Activated CD4-positive, alpha-beta T cell treated with anti-CD3 and anti-CD28 coated beads, Interleukin-2, amount 10 ng/mL, durations not matched to agents 7 days and 5 days (primary cell): ENCODE measurements around the gene SZRD1. TPM values are rescaled to one million over a fixed set of nuclear protein-coding genes. Genes with fewer than 3 reads are reported as not detected.

Source experiments
- CTCF ChIA-PET: fragments of 350-600 bp; sonication (Branson Sonifier 250); formaldehyde crosslinking; loops from one replicate; lab custom pipeline; 2021; ENCODE audit warnings: antibody characterized with exemption; lab: Charles Lee
- POLR2A ChIA-PET: fragments of 350-600 bp; sonication (Branson Sonifier 250); formaldehyde crosslinking; loops from one replicate; lab custom pipeline; 2021; ENCODE audit warnings: antibody characterized with exemption; lab: Charles Lee
- DNase-seq: peaks from one replicate; pipeline ENCODE4 v3.0.0-alpha.2; 2020
- H3K27ac Mint-ChIP-seq: one replicate; pipeline ENCODE4 v1.8.0; 2021; ENCODE audit warnings: mild to moderate bottlenecking, moderate library complexity, mixed read lengths
- H3K27me3 Mint-ChIP-seq: one replicate; pipeline ENCODE4 v1.8.0; 2021; ENCODE audit warnings: mixed read lengths
- H3K36me3 Mint-ChIP-seq: one replicate; pipeline ENCODE4 v1.8.0; 2021; ENCODE audit warnings: low read depth, mixed read lengths
- H3K4me1 Mint-ChIP-seq: one replicate; pipeline ENCODE4 v1.8.0; 2021; ENCODE audit warnings: mixed read lengths
- H3K4me3 Mint-ChIP-seq: one replicate; pipeline ENCODE4 v1.8.0; 2021; ENCODE audit warnings: mild to moderate bottlenecking, moderate library complexity, mixed read lengths
- H3K9me3 Mint-ChIP-seq: one replicate; pipeline ENCODE4 v1.8.0; 2021; ENCODE audit warnings: mixed read lengths
- total RNA-seq, 2 experiments: library from RNA; stranded (reverse); gene quantifications; one replicate each; pipeline ENCODE4 v1.2.3, GENCODE V29; 2021

Gene SZRD1
- total RNA-seq, 2 experiments from 2014 or later, result 156 to 177 TPM

GRCh38 chr1:16436946-16437474, 70.0 kb downstream of the SZRD1 start, which contains the start of gene SPATA21:
Gene SPATA21, minus strand, starts transcription at chr1:16437424. Its CDS starts 6,053 bp downstream, at chr1:16431371.
- Mint-ChIP-seq H3K36me3 (peaks cover 8% of the 10 kb centered on the region), H3K27ac (no peak within 1 kb of the TSS), H3K27me3 (peaks cover 8% of the 10 kb centered on the region), H3K4me1 (peaks cover 17% of the 10 kb centered on the region), H3K4me3 (no peak within 1 kb of the TSS), H3K9me3 (no peaks in the 10 kb centered on the region)
- DNase-seq, result no peak
- ChIA-PET CTCF (no interaction called here), POLR2A (no interaction called here)

- no peak overlapping the region for H3K4me3 Mint-ChIP-seq
- no peaks in the 10 kb centered on the region for H3K27me3 Mint-ChIP-seq
- no peak overlapping the region for H3K27ac Mint-ChIP-seq
- no peak for DNase-seq
- CTCF ChIA-PET, result interaction anchor here (0.6 kb wide), 1 partner anchor 291 kb away, joined by 3 read pairs; no protein-coding TSS in a partner anchor
- POLR2A ChIA-PET, result no interaction called here
- peaks cover 17% of the 10 kb centered on the region for H3K36me3 Mint-ChIP-seq
- no peaks in the 10 kb centered on the region for H3K9me3 Mint-ChIP-seq
- H3K4me1 Mint-ChIP-seq, result peaks cover 32% of the 10 kb centered on the region
Measured at GRCh38 chr1:16438516-16438915, 71.5 kb downstream of the SZRD1 start.

- Mint-ChIP-seq H3K27me3 (no peaks in the 10 kb centered on the region), H3K27ac (no peak overlapping the region), H3K36me3 (peaks cover 20% of the 10 kb centered on the region), H3K4me1 (peaks cover 35% of the 10 kb centered on the region), H3K9me3 (no peaks in the 10 kb centered on the region), H3K4me3 (no peak overlapping the region)
- ChIA-PET POLR2A (no interaction called here), CTCF (interaction anchor here (0.6 to 3.1 kb wide), 2 partner anchors 18 to 292 kb away, joined by 3 to 20 read pairs; no protein-coding TSS in a partner anchor)
- DNase-seq, result no peak
Measured at GRCh38 chr1:16438924-16439323, 71.9 kb downstream of the SZRD1 start.

- ChIA-PET POLR2A (interaction anchor here (0.6 kb wide), 2 partner anchors 20 to 69 kb away, joined by 3 to 7 read pairs; no protein-coding TSS in a partner anchor), CTCF (interaction anchor here (1.0 to 3.1 kb wide), 15 partner anchors 10 to 76 kb away, joined by 3 to 20 read pairs (median 5); no protein-coding TSS in a partner anchor)
- H3K36me3 Mint-ChIP-seq, result peaks cover 32% of the 10 kb centered on the region
- peaks cover 41% of the 10 kb centered on the region for H3K4me1 Mint-ChIP-seq
- H3K9me3 Mint-ChIP-seq, result no peaks in the 10 kb centered on the region
- DNase-seq, result peak; percentile 17
- peak overlapping the region; percentile 94 for H3K4me3 Mint-ChIP-seq
- H3K27ac Mint-ChIP-seq, result peak overlapping the region; percentile 93
- H3K27me3 Mint-ChIP-seq, result no peaks in the 10 kb centered on the region
Measured at GRCh38 chr1:16440131-16440469, 73.1 kb downstream of the SZRD1 start.

- H3K27me3 Mint-ChIP-seq, result no peaks in the 10 kb centered on the region
- no peaks in the 10 kb centered on the region for H3K9me3 Mint-ChIP-seq
- peak; percentile 94 for DNase-seq
- H3K27ac Mint-ChIP-seq, result peak within 1 kb of the TSS; percentile 93
- peak within 1 kb of the TSS; percentile 94 for H3K4me3 Mint-ChIP-seq
- H3K36me3 Mint-ChIP-seq, result peaks cover 34% of the 10 kb centered on the region
- ChIA-PET CTCF (interaction anchor here (0.6 to 3.1 kb wide), 22 partner anchors 8 to 204 kb away, joined by 3 to 20 read pairs (median 4); partner anchors contain the start of genes CPLANE2 and SZRD1), POLR2A (interaction anchor here (0.6 to 1.2 kb wide), 4 partner anchors 20 to 77 kb away, joined by 3 to 7 read pairs (median 4); no protein-coding TSS in a partner anchor)
- peaks cover 41% of the 10 kb centered on the region for H3K4me1 Mint-ChIP-seq
Measured at GRCh38 chr1:16440470-16441281, 73.6 kb downstream of the SZRD1 start, which contains the start of gene NECAP2. Gene NECAP2, plus strand, starts transcription at chr1:16440724. Its CDS starts 38 bp downstream, at chr1:16440762.

- Mint-ChIP-seq H3K4me3 (peak overlapping the region; percentile 94), H3K27ac (peak overlapping the region; percentile 93), H3K36me3 (peaks cover 34% of the 10 kb centered on the region), H3K27me3 (no peaks in the 10 kb centered on the region), H3K9me3 (no peaks in the 10 kb centered on the region), H3K4me1 (peaks cover 41% of the 10 kb centered on the region)
- POLR2A ChIA-PET, result interaction anchor here (0.6 to 1.2 kb wide), 2 partner anchors 72 to 78 kb away, joined by 4 to 5 read pairs; no protein-coding TSS in a partner anchor
- CTCF ChIA-PET, result interaction anchor here (0.8 to 3.1 kb wide), 13 partner anchors 8 to 205 kb away, joined by 3 to 20 read pairs (median 7); partner anchors contain the start of gene CPLANE2
- DNase-seq, result no peak
Measured at GRCh38 chr1:16441282-16441665, 74.2 kb downstream of the SZRD1 start.

GRCh38 chr1:16442265-16442664, 75.2 kb downstream of the SZRD1 start:
- peak overlapping the region; percentile 93 for H3K27ac Mint-ChIP-seq
- H3K4me3 Mint-ChIP-seq, result peak overlapping the region; percentile 94
- peaks cover 41% of the 10 kb centered on the region for H3K4me1 Mint-ChIP-seq
- POLR2A ChIA-PET, result no interaction called here
- peaks cover 35% of the 10 kb centered on the region for H3K36me3 Mint-ChIP-seq
- DNase-seq, result no peak
- CTCF ChIA-PET, result interaction anchor here (3.1 kb wide), 1 partner anchor 14 kb away, joined by 20 read pairs; no protein-coding TSS in a partner anchor
- no peaks in the 10 kb centered on the region for H3K9me3 Mint-ChIP-seq
- H3K27me3 Mint-ChIP-seq, result no peaks in the 10 kb centered on the region

- peaks cover 41% of the 10 kb centered on the region for H3K36me3 Mint-ChIP-seq
- peak overlapping the region; percentile 94 for H3K4me3 Mint-ChIP-seq
- DNase-seq, result no peak
- peaks cover 43% of the 10 kb centered on the region for H3K4me1 Mint-ChIP-seq
- no peaks in the 10 kb centered on the region for H3K27me3 Mint-ChIP-seq
- peak overlapping the region; percentile 93 for H3K27ac Mint-ChIP-seq
- H3K9me3 Mint-ChIP-seq, result no peaks in the 10 kb centered on the region
- ChIA-PET CTCF (no interaction called here), POLR2A (no interaction called here)
Measured at GRCh38 chr1:16442941-16443340, 75.9 kb downstream of the SZRD1 start.

- Mint-ChIP-seq H3K36me3 (peaks cover 54% of the 10 kb centered on the region), H3K9me3 (no peaks in the 10 kb centered on the region), H3K4me3 (no peak overlapping the region), H3K4me1 (peaks cover 51% of the 10 kb centered on the region), H3K27ac (peak overlapping the region; percentile 16), H3K27me3 (no peaks in the 10 kb centered on the region)
- DNase-seq, result no peak
- POLR2A ChIA-PET, result no interaction called here
- CTCF ChIA-PET, result interaction anchor here (0.8 to 2.5 kb wide), 4 partner anchors 15 to 92 kb away, joined by 3 to 8 read pairs (median 3); partner anchors contain the start of gene FBXO42
Measured at GRCh38 chr1:16443975-16444770, 77.1 kb downstream of the SZRD1 start.

- Mint-ChIP-seq H3K4me1 (peaks cover 52% of the 10 kb centered on the region), H3K36me3 (peaks cover 62% of the 10 kb centered on the region), H3K4me3 (no peak overlapping the region), H3K9me3 (no peaks in the 10 kb centered on the region), H3K27ac (no peak overlapping the region), H3K27me3 (no peaks in the 10 kb centered on the region)
- no peak for DNase-seq
- ChIA-PET POLR2A (no interaction called here), CTCF (interaction anchor here (0.8 to 2.5 kb wide), 2 partner anchors 25 to 31 kb away, joined by 3 to 8 read pairs; no protein-coding TSS in a partner anchor)
Measured at GRCh38 chr1:16445052-16445451, 78.0 kb downstream of the SZRD1 start.

GRCh38 chr1:16446116-16446515, 79.1 kb downstream of the SZRD1 start:
- H3K9me3 Mint-ChIP-seq, result no peaks in the 10 kb centered on the region
- POLR2A ChIA-PET, result no interaction called here
- CTCF ChIA-PET, result interaction anchor here (1.4 to 2.5 kb wide), 2 partner anchors 11 to 26 kb away, joined by 4 to 8 read pairs; no protein-coding TSS in a partner anchor
- no peak for DNase-seq
- H3K36me3 Mint-ChIP-seq, result peaks cover 68% of the 10 kb centered on the region
- H3K4me3 Mint-ChIP-seq, result no peak overlapping the region
- H3K27ac Mint-ChIP-seq, result no peak overlapping the region
- peaks cover 46% of the 10 kb centered on the region for H3K4me1 Mint-ChIP-seq
- no peaks in the 10 kb centered on the region for H3K27me3 Mint-ChIP-seq

GRCh38 chr1:16447641-16448040, 80.6 kb downstream of the SZRD1 start:
- ChIA-PET CTCF (no interaction called here), POLR2A (no interaction called here)
- H3K4me1 Mint-ChIP-seq, result peaks cover 36% of the 10 kb centered on the region

More at GRCh38 chr1:16447641-16448040, 80.6 kb downstream of the SZRD1 start:
- Mint-ChIP-seq H3K4me3 (no peak overlapping the region), H3K9me3 (no peaks in the 10 kb centered on the region), H3K36me3 (peaks cover 72% of the 10 kb centered on the region), H3K27me3 (no peaks in the 10 kb centered on the region), H3K27ac (no peak overlapping the region)
- DNase-seq, result no peak
